ENCODE measurements around the gene SMIM21.

SMIM21 gene

DNA sequence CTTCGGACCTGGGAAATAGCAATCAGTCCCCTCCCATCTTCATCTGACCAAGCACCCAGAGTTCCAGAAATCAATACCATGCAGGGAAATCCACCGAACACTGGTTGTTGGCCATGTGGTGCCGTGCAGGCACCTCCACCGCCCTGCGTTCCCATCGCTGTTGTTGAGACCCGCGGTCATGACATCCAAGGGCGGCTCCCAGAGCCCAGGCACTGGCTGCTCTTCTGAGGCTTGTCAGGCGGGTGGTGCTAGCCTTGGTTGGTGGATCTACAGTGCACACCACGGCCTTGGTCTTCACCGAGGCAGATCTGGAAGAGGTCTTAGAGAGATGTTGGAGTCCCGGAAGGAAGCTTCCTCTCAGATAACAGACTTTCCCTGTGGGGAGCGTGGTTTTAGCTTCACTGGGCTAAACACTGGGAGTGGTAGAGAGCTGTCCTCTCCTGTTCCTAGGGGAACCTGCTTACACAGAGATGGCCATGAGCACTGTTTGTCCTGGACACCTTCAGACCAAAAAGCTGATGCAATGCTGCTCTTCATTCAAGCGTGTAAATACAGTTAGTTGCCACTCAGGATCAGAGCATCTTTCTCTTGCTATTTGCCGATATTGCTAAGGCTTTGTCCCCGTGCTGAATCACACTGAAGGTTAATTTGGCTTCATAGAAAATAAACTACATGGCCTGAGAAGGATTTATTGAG, 58.3 kb downstream of the SMIM21 start:
- Histone ChIP-seq H3K27me3 (ENCODE audit: control insufficient read depth, insufficient read depth, low read length) (no peaks in the 10 kb centered on the region), H3K36me3 (ENCODE audit: control insufficient read depth, insufficient read depth, low read length) (no peaks in the 10 kb centered on the region), H3K4me3 (ENCODE audit: low read depth, low read length) (no peak overlapping the region), H3K4me1 (ENCODE audit: control insufficient read depth, insufficient read depth, low read length) (no peaks in the 10 kb centered on the region), H3K9me3 (ENCODE audit: control insufficient read depth, insufficient read depth, low read length) (no peaks in the 10 kb centered on the region), H3K9ac (ENCODE audit: low read depth, low read length) (no peak overlapping the region)

DNA sequence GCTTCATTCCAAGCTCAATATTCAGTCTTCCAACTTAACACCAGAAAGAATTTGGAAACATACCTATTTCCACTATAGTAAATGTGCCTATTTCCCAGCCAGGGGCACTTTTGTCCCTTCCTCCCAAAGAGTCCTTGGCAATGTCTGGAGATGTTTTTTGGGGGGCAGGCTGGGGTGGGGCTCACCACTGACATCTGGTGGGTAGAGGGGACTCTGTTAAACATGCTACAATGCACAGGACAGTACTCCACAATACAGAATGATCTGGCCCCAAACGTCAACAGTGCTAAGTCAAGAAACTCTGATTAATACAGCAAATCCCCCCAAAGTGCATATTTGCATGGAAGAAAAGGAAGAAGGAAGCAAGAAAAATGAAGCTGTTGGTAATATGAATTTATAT, 61.7 kb downstream of the SMIM21 start:
- Histone ChIP-seq H3K9ac (ENCODE audit: low read depth, low read length) (no peak overlapping the region), H3K27me3 (ENCODE audit: control insufficient read depth, insufficient read depth, low read length) (no peaks in the 10 kb centered on the region), H3K9me3 (ENCODE audit: control insufficient read depth, insufficient read depth, low read length) (no peaks in the 10 kb centered on the region), H3K4me3 (ENCODE audit: low read depth, low read length) (no peak overlapping the region), H3K36me3 (ENCODE audit: control insufficient read depth, insufficient read depth, low read length) (no peaks in the 10 kb centered on the region), H3K4me1 (ENCODE audit: control insufficient read depth, insufficient read depth, low read length) (no peaks in the 10 kb centered on the region)

- Histone ChIP-seq H3K4me1 (ENCODE audit: control insufficient read depth, insufficient read depth, low read length) (no peaks in the 10 kb centered on the region), H3K9ac (ENCODE audit: low read depth, low read length) (no peak overlapping the region), H3K36me3 (ENCODE audit: control insufficient read depth, insufficient read depth, low read length) (no peaks in the 10 kb centered on the region), H3K9me3 (ENCODE audit: control insufficient read depth, insufficient read depth, low read length) (no peaks in the 10 kb centered on the region), H3K27me3 (ENCODE audit: control insufficient read depth, insufficient read depth, low read length) (no peaks in the 10 kb centered on the region), H3K4me3 (ENCODE audit: low read depth, low read length) (no peak overlapping the region)
Measured at GRCh38 chr18:75365254-75365629, 62.3 kb downstream of the SMIM21 start.

DNA sequence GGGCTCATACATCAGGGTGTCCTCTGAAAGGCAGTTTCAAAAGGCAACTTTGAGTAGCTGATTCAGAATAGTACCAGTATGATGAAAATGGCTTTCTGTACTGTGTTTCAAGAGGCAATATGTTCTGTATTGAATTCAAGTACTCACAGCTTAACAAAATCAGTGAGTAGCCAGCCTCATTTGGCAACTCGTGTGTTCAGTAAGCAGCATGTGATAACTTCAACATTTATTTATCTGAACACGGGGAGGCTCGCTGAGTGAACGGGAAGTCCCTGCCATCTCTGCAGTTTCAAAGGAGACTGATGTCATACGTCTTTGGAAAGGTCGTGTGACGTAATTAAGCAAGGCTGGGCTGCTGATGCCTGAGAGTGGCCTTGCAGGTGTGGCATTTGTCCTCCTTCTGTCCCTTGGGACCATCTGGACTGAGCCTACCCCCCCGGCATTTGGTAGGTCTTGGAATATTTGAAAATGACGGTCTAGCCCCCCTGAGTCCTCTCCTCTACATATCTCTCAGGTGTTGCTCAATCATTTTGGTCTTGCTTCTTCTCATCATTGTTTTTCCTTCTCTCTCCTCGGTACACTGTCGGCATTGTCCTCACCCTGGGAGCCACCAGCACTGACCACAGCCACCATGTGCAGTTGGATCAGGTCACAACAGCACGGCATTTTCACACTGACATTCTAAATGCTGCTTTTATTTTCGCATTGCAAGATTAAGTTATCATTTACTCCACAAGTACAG, 62.8 kb downstream of the SMIM21 start:
- H3K4me1 ChIP-seq (ENCODE audit: control insufficient read depth, insufficient read depth, low read length) = no peaks in the 10 kb centered on the region
- H3K27me3 ChIP-seq (ENCODE audit: control insufficient read depth, insufficient read depth, low read length) = no peaks in the 10 kb centered on the region
- H3K9ac ChIP-seq (ENCODE audit: low read depth, low read length) = no peak overlapping the region
- no peaks in the 10 kb centered on the region for H3K36me3 ChIP-seq (ENCODE audit: control insufficient read depth, insufficient read depth, low read length)
- no peak overlapping the region for H3K4me3 ChIP-seq (ENCODE audit: low read depth, low read length)
- H3K9me3 ChIP-seq (ENCODE audit: control insufficient read depth, insufficient read depth, low read length) = no peaks in the 10 kb centered on the region

DNA sequence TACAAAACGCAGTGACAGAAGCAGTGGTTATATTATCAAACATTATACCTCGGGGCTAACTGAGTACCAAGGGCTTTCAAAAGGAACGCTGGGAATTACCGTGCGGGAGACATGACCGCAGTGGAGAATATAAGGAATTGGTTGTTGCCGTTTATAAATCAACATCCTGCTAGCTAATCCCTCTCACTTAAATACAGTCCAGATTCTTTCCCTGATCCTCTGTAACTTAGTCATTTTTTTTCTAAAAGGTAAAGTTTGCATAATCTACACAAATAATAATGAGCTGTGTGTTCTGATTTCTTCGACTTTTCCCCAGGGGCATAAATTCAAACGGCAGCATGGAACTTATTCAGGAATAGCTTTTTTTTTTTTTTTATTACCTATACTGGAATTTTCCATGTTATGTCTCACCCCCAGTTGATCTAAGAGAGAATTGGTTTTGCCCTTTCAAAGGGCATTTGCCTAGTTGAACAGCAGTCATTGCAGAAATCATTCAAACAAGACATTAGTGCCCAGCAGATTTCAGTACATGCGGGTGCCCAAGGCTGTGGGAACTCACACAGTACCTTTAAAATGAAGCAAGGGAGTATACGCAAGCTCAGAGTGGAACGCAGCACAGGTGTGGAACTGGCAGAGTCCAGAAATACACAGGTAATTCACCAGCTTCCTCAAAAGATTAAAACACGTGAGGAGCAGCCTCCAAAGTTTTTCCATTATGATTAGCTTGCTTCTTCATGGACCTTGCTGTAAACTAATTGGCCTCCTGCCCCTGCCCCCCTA, 63.9 kb downstream of the SMIM21 start:
- H3K9ac ChIP-seq (ENCODE audit: low read depth, low read length) = no peak overlapping the region

GRCh38 chr18:75362435-75362834, 65.1 kb downstream of the SMIM21 start:
- Histone ChIP-seq H3K9ac (ENCODE audit: low read depth, low read length) (no peak overlapping the region), H3K4me1 (ENCODE audit: control insufficient read depth, insufficient read depth, low read length) (no peaks in the 10 kb centered on the region), H3K27me3 (ENCODE audit: control insufficient read depth, insufficient read depth, low read length) (no peaks in the 10 kb centered on the region), H3K9me3 (ENCODE audit: control insufficient read depth, insufficient read depth, low read length) (no peaks in the 10 kb centered on the region), H3K4me3 (ENCODE audit: low read depth, low read length) (no peak overlapping the region), H3K36me3 (ENCODE audit: control insufficient read depth, insufficient read depth, low read length) (no peaks in the 10 kb centered on the region)

More for the DNA sequence above, 63.9 kb downstream of the SMIM21 start:
- Histone ChIP-seq H3K9me3 (ENCODE audit: control insufficient read depth, insufficient read depth, low read length) (no peaks in the 10 kb centered on the region), H3K36me3 (ENCODE audit: control insufficient read depth, insufficient read depth, low read length) (no peaks in the 10 kb centered on the region), H3K4me1 (ENCODE audit: control insufficient read depth, insufficient read depth, low read length) (no peaks in the 10 kb centered on the region), H3K27me3 (ENCODE audit: control insufficient read depth, insufficient read depth, low read length) (no peaks in the 10 kb centered on the region), H3K4me3 (ENCODE audit: low read depth, low read length) (no peak overlapping the region)

DNA sequence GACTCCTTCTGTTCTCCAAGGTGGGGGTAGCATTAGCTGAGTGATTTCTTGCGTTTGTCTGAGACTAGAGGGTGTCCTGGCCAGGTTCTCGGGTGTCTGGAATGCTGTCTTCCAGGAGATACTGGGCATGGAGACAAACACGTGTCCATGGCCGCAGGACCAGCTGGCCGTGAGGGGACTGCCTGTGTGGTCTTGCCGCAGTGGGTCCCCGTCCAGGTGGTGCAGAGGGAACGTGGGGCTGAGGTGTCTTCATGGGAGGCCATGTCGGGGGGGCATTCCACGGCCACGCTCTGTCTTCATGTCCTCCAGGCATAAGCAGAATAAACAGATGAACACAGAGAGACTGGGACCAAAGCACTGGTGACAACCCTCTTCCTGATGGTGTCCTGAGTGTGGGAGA, 66.6 kb downstream of the SMIM21 start:
- no peak overlapping the region for H3K4me3 ChIP-seq (ENCODE audit: low read depth, low read length)
- H3K9me3 ChIP-seq (ENCODE audit: control insufficient read depth, insufficient read depth, low read length) = no peaks in the 10 kb centered on the region
- H3K9ac ChIP-seq (ENCODE audit: low read depth, low read length) = no peak overlapping the region
- no peaks in the 10 kb centered on the region for H3K4me1 ChIP-seq (ENCODE audit: control insufficient read depth, insufficient read depth, low read length)
- H3K27me3 ChIP-seq (ENCODE audit: control insufficient read depth, insufficient read depth, low read length) = no peaks in the 10 kb centered on the region
- no peaks in the 10 kb centered on the region for H3K36me3 ChIP-seq (ENCODE audit: control insufficient read depth, insufficient read depth, low read length)

GRCh38 chr18:75360215-75360614, 67.3 kb downstream of the SMIM21 start:
- no peaks in the 10 kb centered on the region for H3K27me3 ChIP-seq (ENCODE audit: control insufficient read depth, insufficient read depth, low read length)
- H3K4me1 ChIP-seq (ENCODE audit: control insufficient read depth, insufficient read depth, low read length) = no peaks in the 10 kb centered on the region
- no peaks in the 10 kb centered on the region for H3K9me3 ChIP-seq (ENCODE audit: control insufficient read depth, insufficient read depth, low read length)
- H3K9ac ChIP-seq (ENCODE audit: low read depth, low read length) = no peak overlapping the region
- H3K36me3 ChIP-seq (ENCODE audit: control insufficient read depth, insufficient read depth, low read length) = no peaks in the 10 kb centered on the region
- no peak overlapping the region for H3K4me3 ChIP-seq (ENCODE audit: low read depth, low read length)

Measured in iPS-15b (cell line).